GM19035 (cell line): Measurements from ENCODE around the gene CAPS2.
A peak's percentile ranks its signal among the peaks of the same experiment; 100 is the strongest.

Experiments
- ATAC-seq: cut with Tn5 transposase; IDR thresholded peaks from one replicate; pipeline ENCODE4 v1.9.1; 2021; ENCODE audit not compliant: unreplicated experiment

Gene CAPS2

DNA sequence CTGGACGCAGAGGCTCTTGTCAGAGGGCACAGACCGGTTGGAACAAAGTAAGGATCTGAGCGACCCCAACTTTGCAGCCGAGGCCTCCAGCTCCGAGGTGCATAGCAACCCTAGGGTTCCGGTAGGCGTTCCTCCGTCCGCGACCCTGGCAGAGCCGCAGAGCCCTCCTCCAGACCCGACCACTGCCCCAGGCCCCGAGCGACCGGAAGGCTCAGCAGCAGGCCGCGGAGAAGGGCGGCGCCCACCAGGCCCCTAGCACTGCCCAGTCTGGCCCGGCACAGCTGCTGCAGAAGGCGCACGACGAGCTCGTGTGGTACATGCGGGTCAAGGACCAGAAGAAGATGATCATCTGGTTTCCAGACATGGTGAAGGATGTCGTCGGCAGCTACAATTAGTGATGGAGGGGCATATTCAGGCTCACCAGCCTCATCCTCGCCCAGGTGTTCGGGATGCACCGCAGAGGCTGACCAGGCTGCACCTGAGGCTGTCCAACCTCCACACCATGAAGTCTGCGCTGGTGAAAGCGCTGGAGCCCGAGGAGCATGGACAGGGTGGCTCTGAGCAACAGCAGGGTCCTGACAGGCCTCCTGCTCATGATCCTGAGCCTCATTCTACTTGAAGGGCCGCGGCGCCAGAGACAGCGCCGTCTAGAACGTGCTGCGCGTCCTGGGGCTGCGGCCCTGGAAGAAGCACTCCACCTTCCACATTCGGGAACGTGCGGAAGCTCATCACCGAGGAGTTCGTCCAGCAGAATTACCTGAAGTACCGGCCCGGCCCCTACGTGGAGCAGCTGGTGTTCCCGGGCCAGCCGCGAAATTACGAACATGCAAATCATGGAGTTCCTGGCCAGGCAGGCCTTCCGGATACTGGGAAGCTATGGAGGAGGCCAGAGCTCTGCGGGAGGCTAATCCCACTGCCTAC lies 24.5 kb downstream of the CAPS2 start:
- ATAC-seq = no peak

DNA sequence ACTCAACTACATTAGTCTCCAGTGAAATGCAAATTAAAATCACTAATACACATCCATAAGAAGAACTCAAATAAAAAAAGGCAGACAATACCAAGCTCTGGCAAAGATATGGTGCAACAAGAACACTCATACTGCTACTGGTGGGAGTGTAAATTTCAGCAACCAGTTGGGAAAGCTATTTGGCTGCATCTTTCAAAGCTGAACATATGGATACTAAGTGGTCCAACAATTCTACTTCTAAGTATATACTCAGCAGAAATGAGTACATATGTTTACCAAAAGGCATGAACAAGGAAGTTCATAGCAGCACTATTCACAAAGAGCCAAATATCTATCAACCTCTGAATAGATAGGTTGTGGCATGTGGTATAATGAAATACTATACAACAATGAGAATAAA lies 27.3 kb downstream of the CAPS2 start:
- no peak for ATAC-seq

DNA sequence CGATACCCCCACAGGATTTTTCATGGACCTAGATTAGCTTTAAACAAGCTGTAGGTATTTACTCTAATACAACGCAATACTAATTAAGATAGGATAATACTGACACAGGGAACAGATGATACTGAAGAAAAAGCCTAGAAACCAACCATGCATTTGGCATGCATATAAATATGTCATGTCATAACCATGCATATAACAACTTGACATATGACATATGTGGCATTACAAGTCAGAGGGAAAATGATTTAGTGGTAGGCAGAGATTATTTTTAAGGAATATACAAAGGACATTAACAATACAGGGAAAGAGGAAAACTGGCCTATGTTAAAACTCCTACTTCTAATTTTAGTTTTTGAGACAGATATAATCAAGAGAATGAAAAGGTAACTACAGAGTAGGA lies 27.9 kb downstream of the CAPS2 start:
- no peak for ATAC-seq

DNA sequence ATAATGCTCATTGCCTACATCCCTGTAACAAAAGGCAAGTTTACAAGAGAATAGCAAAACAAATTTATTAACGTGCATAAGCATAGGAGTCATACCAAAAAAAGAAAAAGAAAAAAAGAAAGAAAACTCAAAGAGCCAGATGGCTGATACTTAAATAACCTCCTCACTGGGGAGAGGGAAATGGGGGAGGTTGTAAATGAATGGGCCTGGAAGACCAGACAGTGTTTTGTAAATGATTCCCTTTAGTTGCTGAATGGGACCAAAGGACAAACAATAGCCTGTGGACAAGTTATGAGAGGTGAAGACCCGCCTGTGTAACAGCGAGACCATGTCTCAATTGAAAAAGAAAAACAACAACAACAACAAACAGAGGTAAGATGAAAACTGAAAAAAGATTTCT lies 35.3 kb downstream of the CAPS2 start:
- ATAC-seq = no peak

DNA sequence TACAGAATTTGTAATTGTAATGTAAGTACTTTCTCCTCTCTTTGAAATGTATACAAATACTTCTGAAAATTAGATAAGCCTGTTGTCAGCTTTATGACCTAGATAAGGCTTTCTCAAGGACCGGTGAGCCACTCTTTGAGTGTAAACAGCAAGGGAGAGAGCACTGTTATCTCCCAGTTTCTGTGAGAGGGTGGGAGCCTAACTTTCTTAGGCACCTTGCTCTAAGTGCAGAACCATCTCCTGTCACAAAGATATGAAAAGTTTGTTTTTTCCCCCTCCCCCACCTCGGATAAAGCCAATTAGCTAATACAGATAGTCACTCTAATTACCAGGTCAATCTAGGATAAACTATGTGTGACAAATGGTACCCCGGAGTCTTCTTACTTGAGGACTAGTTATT lies 35.8 kb downstream of the CAPS2 start:
- no peak for ATAC-seq

DNA sequence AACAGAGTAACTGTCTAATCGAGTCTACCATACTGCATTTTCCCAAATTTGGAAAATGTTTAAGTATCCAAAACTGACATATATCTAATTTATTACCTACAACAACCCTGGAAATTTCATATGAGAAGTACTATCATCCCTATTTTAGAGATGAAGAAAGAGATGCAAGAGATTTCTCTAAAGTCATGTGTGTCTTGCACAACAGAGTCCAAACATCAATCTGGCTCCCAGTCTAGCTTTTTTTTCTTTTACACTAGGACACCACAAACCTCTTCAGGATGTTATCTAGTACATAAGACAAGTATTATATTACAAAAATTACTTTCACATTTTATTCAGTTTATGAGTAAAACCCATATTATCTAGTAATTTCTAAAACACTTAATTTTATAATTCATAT lies 39.1 kb downstream of the CAPS2 start:
- no peak for ATAC-seq

DNA sequence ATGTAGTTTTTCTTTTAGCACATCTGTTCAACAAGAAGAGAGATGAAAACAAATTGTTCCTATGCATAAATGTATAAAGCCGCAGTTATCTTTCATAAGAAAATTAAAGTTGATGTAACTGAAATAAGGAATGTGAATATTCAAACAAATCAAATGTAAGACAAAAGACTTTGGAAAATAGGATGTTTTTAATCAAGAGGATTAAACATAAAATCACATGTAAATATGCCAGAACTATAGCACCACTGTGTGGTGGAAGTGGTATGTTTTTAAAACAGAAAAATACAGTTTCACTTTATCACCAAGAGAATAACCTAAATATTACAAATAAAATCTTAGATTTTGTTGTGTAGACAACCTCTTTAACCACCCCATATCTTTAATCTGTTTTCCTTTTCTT lies 40.4 kb downstream of the CAPS2 start:
- ATAC-seq = no peak

DNA sequence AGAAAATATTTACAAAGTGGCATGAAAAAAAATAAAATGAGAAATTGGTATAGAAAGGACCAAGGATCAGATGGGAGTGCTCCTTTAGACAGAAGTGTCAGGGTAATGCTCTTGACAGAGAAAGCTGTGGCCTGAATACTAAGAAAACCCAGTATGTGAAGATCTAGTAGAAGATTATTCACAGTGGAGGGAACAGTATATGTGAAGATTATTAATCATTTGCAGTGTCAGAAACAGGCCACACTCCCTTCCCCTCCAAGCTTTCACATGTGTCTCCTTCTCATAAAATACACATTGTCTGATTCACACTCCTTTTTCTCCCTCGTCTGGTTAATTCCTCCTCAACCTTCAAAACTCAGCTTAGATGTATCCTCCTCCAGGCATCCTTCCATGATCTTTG lies 41.3 kb downstream of the CAPS2 start:
- ATAC-seq = no peak

DNA sequence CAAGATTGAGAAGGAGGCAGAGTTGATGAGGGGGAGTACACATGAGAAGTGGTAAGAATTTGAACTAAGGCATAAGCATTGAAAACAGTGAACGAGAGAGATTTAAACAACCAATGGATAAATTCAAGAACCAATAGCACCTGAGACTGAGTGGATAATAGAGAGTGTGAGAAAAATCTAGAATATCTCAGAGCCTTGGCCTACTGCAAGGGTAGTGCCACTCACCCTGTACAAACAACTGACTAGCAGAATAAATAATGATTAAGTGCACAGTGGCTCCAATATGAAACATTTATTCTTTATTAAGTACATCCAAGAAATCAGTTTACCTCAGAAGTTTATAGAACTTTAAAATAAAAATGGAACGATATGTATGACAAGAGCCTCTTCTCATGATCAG lies 54.4 kb downstream of the CAPS2 start:
- no peak for ATAC-seq

DNA sequence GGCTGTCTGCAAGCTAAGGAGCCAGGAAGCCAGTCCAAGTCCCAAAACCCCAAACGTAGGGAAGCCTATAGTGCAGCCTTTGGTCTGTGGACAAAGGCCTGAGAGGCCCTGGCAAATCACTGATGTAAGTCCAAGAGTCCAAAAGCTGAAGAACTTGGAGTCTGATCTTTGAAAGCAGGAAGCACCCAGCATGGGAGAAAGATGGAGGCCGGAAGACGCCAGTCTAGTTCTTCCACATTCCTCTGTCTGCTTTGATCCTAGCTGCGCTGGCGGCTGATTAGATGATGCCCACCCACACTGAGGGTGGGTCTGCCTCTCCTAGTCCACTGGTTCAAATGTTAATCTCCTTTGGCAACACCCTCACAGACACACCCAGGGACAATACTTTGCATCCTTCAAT lies 58.5 kb downstream of the CAPS2 start:
- ATAC-seq = no peak

DNA sequence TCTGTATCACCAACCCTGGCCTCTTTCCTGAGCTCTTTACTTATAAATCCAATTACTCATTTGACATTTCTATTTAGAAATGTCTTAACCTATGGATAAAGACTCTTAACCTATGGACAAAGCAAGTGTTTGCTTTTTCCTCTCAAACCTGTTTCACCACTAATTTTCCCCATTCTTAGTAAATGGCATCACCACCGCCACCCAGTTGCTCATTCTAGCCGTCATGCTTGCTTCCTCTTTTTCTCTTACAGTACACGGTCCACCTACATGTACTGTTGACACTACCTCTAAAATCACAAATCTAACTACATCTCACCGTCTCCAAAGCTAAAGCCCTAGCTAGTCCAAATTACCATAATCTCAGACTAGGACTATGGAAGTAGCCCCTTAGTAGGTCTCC lies 60.0 kb downstream of the CAPS2 start:
- ATAC-seq = no peak

DNA sequence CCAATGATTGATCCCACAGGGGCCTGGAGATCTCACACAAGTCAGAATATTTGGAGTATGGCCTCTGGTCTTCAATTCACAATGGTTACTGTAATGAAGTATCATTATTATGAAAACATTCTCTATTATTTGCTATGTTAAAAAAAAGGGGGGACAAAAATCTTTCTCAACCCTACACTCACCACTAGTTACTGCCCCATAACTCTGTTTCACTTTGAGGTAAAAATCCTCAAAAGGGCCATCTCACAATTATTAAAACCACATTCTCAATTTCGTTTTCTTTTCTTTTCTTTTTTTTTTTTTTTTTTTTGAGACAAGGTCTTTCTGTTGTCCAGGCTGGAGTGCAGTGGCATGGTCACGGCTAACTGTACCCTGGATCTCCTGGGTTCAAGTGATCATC lies 60.9 kb downstream of the CAPS2 start:
- no peak for ATAC-seq

DNA sequence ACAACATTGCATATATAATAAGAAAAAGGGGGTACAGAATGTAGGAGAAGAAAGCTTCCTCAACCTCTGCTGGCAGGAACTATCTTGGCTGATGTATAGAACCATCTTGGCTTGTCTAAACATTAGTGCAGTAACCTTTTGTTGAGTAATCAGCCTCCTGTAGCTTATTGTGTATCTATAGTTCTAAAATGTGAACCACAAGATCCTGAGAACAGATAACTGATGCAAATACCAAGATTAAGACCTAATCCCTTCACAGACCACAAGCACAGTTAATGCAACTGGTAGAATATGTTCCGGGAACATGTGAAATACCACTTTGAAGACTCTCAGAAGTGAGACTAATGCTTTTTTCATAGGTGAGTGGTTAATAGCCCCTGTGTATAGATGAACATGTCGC lies 69.8 kb downstream of the CAPS2 start:
- ATAC-seq = no peak

DNA sequence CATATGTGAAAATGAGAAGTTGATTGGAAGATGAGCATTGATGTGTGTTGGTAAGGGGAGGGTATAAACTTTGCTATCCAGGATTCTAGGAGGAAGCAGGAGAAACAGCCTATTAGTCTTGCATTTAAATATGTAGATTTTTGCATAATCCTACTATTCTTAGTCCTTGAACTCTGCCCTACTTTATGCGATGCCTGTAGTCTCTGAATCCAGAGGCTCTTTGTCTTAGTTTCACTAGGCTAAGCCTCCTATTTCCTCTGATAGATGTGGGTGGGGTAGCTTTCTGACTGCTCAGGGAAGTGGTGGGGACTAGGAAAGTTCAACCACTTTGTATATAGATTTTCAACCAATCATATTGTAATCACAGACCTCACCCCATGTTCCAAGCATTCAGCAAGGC lies 71.0 kb downstream of the CAPS2 start:
- ATAC-seq = no peak

DNA sequence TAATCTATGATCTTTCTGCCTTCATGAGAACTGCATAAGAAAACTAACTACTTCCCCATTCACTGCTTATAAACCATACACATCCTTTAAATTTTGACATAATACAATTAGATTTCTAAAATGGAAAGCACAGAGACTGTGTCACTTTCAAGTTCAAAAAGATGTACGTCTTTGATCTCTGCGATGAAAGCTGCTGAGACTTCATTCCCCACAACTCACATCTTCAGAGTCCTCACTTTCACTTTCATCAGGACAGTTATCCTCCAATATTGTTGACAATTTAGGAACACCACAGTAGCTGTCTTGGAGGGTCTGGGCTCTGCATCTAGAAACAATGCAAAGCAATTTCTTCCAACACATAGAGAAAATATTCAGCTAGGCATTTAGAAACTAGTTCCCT lies 72.6 kb downstream of the CAPS2 start:
- no peak for ATAC-seq

DNA sequence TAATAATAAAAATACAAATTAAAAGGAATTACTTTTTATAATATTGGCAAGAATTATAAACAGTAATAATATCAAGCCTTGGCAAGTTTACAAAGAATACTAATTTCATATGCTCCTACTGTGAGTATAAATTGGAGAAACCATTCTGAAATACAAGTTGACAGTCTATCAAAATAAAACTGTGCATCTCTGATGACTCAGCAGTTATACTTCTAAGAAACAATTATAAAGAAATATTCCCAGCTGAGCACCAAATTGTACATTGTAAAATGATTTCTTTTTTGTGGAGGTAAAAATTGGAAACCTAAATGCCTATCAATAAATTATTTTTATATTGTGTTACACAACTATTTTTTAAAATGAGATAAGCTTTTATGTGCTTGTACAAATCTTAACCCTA lies 85.0 kb downstream of the CAPS2 start:
- ATAC-seq = no peak

DNA sequence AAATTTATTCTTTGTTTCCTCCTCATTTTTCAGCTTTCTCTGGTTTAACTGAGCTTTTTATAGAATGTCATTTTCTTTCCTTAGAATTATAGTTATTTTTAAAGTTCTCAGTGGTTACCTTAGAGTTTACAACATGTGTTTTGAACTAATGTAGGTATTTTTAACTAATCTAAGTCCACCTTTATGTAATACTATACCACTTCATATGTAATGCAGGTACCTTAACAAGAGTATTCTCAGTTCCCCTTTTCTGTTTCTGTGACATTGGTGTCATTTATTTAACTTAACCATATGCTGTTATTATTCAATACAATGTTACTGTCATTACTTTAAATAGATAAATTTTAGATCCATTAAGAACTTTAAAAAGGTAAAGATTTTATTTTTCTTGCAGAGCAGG lies 90.1 kb downstream of the CAPS2 start:
- ATAC-seq = peak; percentile 71

DNA sequence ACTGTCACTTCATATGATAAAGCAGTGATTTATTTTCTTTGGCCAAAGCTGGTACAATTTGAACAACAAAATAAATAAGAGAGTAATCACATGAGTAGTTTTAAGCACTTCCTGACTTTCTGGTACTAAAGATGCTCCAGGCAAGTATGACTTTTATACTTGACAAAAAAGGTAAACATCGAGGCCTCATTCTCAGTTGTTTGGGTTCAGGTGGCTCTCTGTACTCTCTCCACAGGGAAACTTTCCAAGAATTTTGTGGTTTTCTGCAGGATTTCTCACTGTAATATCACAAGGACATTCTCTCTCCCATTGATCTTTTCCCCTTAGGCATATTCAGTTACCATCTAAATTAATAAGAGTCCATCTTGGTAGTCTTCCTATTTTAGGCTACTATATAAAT lies 93.9 kb downstream of the CAPS2 start:
- no peak for ATAC-seq

DNA sequence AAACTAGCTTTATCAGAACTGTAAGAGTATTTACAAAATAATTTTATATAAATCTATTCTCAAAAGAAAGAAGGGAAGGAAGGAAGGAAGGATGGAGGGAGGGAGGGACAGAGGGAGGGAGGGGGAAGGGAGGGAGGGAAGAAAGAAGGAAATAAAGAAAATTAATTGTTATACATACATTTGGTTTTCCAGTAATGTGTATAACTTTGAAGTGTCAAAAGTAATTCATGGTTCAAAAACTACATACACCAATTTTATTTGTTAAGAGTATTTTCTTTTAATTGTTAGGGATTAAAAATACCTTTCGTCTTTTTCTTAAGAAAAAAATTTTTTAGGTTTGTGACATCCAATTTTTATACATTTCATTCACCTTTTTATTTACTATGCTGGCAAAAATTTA lies 103.0 kb downstream of the CAPS2 start:
- ATAC-seq = no peak
